NCI-H1105 treated with DMSO at 0.1 percent for 48 hours (cell line): ENCODE results near the gene ATP13A4.
A peak's percentile ranks its signal among the peaks of the same experiment; 100 is the strongest.

Experiments
- DNase-seq: peaks from one replicate; lab custom pipeline; 2025; lab: John Stamatoyannopoulos, UW

ATP13A4 gene

DNA sequence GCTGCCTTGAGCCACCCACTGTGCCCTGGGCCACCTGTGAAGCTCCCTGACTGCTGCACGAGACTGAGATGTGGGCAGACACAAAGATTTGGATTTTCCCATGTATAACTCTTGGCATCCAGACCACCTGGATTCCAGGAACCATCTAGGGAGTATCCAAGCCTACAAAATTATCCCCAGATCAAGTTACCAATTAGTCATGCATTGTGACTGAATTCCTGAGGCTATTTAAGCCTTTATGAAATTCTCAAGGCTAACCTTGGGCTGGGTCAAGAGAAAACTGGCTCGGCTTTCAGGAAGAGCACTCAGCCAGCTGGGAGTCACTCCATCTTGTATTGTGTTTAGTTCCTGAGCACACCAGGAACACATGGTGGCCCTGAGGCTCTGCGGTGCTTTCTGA lies 162.8 kb downstream of the ATP13A4 start:
- peak; percentile 16 for DNase-seq

DNA sequence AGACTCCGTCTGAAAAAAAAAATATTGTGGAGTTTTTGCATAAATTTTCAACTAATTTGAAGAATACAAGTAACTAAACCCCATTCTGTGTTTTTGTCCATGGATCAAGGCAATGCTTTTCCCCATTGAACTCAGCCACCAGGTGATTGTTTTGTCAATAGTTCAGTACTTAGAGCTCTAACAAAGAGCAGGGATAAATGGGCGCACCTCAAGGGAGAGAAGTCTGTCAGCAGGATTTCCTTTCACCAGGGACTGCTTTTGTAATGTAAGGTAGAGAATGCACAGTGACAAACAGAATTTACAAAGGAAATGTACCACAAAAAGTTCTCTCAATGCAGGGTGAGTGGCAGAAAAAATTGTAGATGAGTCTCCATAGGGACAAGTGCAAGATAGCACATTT lies 165.4 kb downstream of the ATP13A4 start:
- no peak for DNase-seq

DNA sequence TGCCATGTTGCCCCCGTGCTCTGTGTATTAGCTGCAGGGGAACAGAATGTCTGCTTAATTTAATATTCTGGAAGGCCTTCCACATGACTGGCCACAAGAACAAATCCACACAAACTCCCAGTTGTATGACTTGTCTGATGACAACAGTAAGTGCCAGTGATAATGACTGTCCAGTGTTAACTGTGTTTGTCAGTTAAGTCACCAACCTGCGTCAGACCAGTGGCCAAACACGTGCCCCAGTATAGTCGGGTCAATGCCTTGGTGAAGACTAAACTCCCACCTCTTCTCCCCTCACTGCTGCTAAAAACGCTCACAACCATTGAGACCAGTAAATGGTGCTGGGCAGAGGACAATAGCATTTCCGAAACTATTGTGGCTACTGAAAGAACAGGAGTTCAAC lies 166.3 kb downstream of the ATP13A4 start:
- DNase-seq: no peak

DNA sequence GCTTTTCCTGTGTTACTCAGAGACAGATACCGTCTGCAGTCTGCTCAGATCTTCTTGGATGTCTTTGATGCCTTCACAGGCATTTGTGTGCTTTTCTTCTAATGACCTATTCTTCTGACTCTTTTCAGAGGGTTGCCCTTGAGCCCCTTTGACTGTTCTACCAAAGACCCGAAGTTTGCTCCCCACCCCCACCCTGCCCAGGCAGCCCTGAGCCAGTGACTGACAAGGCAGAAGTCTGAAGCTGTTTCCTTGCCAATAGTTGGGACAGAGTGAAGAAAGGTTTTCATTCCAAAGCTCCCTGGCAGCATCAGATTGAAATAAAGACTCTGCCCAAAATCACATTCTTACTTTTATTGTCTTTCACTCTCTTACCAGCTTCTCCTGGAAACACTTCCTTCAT lies 167.1 kb downstream of the ATP13A4 start:
- DNase-seq: no peak

DNA sequence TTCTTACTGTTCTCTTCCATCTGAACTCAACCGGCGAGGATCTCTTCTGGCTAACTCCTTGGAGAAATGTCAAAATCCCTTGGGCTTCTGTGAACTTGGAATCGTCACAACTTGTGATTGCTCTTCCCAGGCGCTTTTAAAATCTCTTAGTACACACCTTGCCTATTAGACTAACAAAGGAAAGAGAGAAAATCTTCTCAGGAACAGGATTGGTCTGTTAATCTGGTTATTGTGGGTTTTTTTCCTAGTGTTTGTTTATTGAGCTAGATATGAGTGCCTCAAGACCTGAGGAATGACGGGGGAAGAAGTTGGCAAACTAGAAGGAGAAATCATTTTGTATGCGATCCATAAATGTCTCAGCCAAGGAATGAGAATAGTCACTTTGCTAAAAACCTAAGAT lies 176.0 kb downstream of the ATP13A4 start, which contains the start of gene ATP13A5:
Gene ATP13A5 (minus strand): TSS at position 48 of the 400 bp plus-strand sequence. CDS start 28 bp downstream, at position 20.
- DNase-seq: no peak

DNA sequence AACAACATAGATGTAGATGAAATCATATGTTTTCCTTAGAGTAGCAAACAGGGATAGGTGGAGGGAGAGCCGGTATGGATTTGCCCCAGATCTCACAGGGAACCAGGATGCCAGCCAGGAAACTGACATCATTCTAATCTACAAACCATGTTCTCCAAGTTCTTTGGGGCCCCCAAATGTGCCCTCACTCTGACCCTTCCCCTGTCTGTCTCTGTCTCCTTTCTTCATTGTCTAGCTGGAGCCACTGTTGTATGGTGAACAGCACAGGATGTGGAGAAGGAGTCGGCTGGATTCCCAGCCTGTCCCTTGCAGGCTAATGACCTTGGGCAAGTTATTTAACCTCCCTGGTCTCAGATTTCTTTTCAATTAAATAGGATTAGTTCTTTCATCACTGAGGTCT lies 177.1 kb downstream of the ATP13A4 start:
- DNase-seq: no peak

DNA sequence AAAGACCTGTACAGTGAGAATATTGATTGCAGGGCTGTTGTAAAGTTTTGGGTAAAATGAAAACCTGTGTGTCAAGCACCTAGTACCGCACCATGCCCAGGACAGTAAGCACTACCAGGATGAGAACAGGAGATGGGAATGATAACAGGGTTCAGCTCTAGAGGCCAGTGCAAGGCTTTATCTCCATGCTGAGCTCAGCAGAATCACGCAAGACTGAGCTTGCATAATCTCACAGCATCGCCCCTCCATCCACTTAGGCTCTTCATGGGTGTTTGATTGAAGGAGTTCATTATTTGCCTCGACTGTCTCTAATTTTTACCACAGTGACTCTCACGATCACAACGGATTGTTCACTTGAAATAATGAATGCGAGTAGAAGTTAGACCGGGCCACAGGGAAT lies 179.1 kb downstream of the ATP13A4 start:
- DNase-seq: no peak

DNA sequence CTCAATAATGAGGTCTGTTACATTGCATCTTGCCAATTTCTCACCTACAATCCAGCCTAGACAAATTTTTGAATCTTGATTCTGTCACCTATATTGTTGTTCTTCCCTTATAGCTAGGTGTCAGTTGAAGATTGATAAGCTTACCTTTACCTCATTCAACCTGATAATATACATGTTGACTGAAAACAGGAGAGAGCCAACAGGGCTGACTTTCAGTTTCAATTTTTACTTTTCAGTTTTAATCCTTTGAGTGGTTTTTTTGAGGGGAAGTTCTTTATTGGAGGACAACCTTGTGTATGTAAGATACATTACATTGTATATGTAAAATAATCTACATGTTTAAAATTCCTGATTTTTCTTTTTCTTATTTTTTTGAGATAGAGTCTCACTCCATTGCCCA lies 181.9 kb downstream of the ATP13A4 start:
- DNase-seq: no peak

DNA sequence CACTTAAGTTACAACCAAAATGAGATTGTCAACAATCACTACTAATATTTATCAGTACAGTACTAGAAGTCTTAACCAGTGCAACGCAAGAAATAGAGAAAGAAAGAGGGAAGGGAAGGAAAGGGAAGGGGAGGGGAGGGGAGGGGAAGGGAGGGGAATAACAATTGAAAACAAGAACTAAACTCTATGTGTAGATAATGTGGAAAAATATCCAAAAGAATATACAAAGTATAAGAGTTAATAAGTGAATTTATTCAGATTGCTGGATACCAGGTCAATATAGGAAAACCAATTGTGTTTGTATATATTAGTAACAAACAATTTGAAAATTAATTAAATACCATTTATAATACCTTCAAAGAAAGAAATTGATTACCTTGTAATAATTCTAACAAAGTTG lies 186.8 kb downstream of the ATP13A4 start:
- DNase-seq: no peak

DNA sequence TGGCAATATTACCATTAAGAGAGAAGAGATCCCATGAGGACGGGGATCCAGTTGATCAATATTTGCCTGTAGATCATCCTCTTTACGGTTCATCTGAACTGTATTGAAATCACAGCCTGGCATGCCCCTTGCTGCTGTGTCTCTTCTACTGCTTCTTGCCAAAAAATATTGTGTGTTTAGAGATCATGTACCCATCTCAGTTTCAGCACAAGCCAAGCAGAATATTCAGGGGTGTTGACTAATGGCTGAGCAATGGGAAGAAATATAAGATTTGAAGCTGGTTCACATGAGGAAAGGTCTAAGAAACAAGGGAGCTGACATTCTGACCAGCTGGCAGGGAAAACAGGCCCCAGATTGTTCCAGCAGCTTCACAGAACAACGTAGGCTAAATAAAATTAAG lies 197.4 kb downstream of the ATP13A4 start:
- DNase-seq: no peak

DNA sequence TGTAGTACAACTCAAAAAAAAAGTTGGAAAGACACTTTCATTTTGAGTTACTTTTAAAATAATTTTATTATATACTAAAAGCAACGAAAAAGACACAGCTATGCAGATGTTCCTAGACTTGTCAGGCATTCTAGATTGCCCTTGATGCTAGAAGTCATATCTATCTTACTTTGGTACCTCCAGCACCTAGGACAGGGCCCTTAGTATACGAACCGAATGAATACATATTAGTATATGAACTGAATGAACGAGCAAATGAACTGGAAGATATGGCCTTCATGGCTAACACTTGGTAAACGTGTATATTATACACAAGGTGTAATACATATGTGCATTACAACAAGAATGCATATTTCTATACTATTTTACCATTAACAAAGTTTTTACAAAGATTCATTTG lies 200.3 kb downstream of the ATP13A4 start:
- DNase-seq: no peak
